Stimulated activated CD4-positive, alpha-beta T cell treated with anti-CD3 and anti-CD28 coated beads, Interleukin-4, amount 100 ng/mL, for 48 hours (primary cell): ENCODE measurements around the gene ANKH.

Source experiments
- DNase-seq, 2 donors: peaks; one replicate each; pipeline ENCODE4 v3.0.0-alpha.2; 2020; ENCODE audit warnings: low read depth in 2 of 2

Gene ANKH

DNA sequence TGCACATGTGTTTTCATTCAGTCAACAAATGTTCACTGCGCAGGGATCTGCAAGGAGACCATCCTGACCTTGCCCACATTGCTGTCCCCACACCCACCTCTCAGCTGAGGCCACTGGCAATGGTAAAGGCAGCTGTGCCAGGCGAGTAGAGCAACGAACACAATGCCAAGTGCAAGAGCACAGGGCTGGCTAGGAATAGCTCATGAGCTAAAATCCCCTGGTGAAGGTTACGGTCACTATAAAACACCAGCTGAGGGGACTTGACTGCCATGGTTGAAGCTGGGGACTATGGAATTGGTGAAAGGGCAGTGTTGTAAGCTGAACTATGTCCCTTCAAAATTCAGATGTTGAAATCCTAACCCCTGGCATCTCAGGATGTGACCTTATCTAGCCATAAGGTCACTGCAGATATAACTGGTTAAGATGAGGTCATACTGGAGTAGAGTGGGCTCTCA, 111.0 kb downstream of the ANKH start:
- DNase-seq = no peak

GRCh38 chr5:14759744-14760547, 111.6 kb downstream of the ANKH start:
- DNase-seq = no peak

- DNase-seq = no peak
Measured at GRCh38 chr5:14757850-14758249, 113.7 kb downstream of the ANKH start.

DNA sequence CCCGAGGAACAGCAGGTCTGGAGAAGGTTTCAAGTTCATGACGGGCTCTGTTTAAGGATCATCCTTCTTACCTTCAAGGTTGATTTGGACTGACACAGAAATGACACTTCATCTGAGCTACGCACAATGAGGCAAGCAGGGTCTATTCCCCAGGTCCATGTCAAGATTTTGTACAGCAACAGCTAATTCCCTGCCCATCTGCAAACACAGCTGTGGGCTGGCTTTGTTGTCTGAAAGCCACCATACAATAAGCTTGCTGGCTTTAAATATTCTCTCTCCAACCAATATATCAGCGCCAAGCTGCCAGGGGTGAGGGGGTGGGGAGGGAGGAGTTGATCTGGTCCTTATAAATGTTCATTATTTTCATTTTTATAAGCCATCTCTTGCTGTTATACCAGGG, 115.1 kb downstream of the ANKH start:
- no peak for DNase-seq

DNA sequence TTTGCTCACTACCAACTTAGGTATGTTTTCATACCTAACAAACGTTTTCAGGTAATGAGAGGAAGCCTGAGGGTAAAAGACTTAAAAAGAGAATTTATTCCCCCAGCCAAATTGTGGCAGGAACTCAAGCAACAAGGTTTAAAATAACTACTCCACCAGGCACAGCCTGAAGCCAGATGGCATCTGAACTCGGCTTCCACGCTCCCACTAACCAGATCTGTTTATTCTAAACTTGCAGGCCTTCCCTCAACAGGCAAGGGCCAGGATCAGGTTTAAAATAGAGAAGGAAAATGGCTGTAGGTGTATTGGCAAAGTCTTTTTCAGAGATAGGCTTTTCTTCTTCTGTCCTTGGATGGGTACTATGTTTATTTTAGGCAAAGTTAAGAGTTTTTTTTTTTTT, 117.6 kb downstream of the ANKH start:
- DNase-seq = no peak

DNA sequence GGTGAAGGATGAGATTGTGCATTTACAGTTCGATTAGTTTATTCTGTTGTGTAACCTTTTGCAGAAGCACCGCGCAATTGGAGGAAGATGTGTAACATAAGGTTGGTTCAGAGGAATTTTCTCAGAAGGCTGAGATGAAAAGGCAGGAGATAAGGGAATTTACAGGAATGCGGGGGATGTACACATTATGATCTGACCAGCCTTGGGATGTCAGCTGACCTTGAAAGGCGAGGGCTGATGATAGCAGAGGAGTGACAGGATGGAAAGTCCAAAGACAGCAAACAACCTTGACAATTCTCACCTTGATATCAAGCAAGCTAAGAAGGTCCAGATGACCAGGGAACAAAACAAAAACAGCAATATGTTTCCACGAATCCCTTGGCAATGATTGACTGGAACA, 118.3 kb downstream of the ANKH start:
- DNase-seq = no peak

DNA sequence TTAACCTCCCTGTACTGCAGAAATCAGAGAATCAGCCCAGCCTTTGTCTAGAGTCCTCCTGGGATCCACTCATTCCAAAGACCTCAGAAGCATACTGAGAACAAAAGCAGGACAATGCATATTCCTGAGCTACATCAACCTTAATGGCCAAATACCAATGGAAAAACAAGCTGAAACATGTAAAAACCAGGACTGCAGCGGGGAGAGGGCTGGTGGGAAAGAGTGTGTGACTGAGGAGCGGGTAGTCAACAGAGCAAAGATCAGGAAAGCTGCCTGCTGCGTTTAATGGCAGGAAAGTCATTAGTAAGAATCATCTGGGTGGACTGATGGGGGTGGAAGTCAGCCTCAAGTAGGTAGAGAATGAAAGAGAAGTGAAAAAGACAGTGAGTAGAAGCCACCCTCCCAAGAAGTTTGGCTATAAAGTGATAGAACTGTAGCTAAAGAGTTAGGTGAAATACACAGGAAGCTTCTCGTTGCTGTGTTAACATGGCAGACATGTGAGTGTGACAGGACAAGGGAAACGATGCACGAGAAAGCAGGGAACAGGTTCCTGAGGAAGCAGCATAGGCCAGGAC, 119.0 kb downstream of the ANKH start:
- no peak for DNase-seq

DNA sequence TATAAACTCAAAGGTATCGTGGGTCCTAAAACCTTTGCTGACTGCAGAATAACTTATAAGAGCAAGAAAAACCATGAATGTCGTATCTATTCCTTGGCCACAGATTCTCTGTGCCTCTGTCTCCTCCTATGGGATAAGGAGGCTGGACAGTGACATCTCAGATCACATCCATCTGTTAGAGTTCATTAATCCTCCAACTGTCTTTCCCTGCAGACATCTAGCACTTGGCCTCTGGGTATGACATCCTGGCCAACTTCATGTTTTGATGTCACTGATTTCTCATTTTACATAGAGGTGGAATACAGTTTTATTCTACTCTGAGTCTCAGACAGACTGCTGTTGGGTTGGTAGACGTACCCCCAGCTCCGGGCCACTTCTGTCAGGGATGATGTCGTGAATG, 120.9 kb downstream of the ANKH start:
- no peak for DNase-seq

DNA sequence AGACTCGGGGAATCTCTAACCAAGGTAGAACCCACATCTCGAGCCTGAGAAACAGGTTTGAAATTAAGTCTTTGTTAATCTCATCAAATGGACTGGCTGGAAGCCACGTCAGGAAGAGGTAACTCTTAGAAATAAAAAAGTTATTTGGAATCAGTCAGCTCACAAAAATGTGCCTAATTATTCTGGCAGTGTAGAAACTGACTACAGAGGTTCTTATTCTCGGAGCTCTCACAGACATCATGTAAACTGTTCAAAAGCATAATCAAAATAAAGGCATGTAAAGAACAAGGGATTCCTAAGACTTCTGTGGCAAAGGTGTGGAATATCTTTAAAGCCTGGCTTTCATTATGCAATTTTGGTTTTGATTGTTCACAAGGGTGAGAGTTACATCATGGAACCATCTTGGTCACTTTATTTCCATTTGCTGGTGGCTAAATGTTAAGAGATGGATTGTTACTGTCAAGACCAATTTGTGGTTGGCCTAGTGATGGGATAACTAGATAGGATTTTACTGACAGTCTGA, 121.9 kb downstream of the ANKH start:
- no peak for DNase-seq

- no peak for DNase-seq
Measured at GRCh38 chr5:14748180-14748900, 123.2 kb downstream of the ANKH start.

GRCh38 chr5:14745753-14746152, 125.8 kb downstream of the ANKH start:
- DNase-seq = no peak

GRCh38 chr5:14745188-14745563, 126.4 kb downstream of the ANKH start:
- DNase-seq = no peak

DNA sequence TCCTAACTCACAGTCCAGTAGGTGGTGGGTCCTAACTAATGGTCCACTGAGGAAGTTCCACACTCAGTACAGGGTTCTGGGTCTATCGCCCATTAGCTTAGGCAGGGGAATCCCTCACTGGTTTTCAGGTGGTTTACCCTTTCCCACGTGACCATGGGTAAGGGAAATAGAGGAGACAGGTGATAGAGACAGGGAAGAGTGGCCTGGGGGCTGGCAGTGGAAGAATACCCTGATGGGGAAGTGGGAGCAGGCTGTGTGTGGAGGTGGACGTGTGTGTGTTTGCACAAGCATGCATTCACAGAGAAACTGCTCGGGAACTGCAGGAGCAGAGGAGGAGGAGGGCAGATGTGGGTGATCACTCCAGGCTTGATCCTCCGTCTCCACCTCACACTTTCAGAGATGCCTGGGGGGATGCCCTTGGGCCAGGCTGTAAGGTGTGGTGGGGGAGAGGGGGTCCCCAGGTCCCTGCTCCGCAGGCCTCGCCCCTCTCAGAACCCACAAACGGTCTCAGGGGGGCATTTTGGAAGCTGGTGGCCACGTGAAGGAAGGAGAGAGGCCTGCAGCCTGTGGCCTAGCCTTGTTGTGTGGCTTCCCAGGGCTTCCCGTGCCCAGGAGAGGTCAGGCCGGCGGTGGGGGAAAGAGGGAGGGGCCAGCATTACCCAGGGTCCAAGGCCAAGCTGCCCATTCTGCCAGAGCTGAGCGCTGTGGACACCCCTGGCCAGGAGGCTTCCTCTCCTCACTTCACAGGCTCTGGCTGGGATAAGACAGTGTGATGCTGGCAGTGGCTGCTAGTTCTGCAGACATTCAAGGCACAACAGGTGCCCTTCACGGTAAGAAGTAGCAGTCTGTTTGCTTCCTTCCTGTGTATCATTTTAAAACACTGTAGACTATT, 127.0 kb downstream of the ANKH start:
- no peak for DNase-seq

DNA sequence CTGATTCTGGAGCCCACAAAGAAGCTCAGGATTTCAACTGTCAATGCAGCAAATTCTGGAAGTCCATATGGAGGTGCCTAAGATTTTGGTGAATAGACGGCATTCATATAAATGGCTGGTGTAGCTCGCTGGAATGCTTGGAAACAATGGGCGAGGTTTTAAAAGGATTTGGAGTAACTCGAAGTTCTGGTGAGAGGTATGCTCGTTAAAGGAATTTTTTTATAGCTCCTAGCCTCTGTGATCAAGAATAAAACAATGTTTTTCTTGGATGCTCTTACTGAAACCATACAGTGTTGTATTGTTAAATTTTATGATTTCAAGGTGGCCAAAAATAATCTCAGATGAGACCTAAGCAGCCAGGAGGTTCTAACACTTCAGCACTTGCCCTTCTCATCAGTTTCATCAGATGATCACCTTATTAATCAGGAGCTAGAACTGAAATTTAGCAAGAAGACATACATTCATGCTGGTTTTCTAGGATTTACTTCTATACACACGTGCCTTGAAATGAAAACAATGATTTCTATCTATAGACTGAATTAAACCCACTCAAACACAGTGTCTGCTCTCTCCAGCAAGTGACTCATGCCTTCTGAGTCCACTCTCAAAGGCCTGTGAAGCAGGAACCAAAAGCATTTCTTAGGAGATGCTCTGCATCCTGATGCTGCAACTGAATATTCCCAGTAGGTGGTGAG, 127.8 kb downstream of the ANKH start:
- no peak for DNase-seq

DNA sequence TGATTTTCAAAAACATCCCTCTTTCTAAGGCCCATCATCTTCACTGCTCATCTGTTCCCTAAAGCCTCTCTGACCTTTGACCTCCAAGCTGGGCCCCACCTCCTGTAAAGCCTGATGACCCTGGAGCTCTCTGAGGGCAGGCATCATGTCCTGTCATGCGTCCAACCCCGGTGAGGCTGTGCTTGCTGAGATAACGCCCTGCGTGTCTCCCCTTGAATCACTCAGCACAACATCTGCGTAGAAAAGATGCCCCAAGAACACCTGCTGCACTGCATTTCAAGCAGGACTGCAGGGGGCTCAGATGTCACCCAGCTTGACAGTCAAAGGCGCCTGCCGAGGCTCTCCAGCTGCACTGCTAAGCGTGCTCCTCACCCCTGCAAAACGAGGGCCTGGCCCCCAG, 129.1 kb downstream of the ANKH start:
- no peak for DNase-seq

DNA sequence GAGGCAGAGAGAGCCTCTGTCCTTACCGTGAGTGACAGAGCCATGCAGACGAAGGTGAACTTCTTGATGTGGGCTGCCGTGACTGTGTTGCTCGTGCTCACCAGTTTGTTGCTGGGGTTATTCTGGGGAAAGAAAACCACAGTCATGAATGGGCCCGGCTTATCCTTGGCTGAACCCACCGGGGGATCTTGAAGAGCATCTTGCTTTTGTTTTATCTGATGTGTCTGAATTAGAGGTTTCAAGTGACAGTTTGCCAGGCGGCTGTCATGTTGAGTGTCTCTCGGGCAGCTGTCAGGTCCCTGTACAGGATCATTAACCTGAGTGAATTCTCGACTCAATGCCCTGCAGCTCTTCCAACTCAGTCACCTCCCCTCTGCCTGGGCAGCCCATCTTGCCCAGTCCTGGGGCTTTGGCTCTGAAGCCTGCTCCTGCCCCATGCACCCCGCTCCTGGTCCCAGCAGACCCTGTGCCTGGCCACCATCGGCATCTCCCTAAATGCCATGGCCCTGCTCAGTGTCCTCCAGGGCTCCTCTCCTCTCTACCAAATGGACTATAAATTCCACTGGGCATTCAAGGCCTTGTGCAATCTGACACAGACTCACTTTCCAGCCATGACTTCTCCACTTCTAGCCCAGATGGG, 129.7 kb downstream of the ANKH start:
- no peak for DNase-seq

DNA sequence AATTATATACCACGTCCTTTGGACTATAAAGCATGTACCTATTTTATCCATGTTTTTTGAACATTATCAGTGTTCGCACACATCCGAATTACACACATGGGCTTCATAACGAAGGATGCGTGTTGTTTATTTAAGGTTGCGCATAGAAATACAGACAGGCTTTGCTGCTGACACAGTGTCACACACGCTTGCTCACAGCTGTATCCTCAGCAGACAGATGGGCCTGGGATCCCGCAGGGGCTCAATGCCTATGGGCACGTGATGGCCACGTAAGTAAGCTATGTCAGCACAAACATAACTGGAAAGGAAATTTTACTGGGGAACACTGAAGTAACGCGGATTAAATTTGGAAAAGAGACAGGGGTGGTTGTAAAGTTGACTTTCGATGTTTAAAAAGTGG, 130.4 kb downstream of the ANKH start:
- no peak for DNase-seq

DNA sequence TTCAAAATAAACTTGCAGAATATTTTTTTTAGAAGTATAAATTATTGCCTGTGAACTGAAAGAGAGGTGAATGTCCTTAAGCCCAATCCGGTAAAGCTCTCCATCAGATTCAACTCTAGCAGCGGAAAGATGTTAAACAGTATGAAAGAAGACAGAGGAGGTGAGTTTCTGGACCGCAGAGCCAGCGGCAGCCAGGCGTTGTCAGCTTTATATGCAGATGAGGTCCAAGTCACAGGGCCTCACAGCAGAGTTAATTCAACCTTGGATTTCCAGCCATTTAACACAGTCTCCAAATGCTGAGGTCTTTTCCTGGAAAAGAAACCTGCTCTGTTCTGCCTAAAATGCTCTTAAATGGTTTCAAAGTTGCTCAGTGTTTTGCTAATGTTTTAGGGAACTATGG, 131.6 kb downstream of the ANKH start:
- DNase-seq = no peak

- no peak for DNase-seq
Measured at GRCh38 chr5:14739538-14739937, 132.0 kb downstream of the ANKH start.

DNA sequence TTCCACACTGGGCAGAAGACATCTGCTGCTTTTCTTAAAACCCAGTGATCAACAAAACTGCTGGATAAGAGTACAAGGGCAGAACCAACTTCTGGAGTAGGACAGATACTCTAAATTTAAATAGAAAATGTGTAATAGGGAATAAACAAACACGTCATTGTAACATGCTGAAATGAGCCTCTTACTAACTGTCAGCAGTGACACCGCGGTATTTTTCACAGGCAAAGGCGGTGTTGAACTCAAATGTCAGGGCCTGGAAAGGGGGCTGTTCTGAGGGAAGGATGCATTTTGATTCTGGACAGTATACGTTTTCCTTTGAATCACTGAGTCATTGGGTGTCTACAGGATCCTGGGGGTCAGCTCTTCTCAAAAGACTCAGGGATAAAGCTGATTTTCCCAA, 133.5 kb downstream of the ANKH start:
- DNase-seq = no peak

DNA sequence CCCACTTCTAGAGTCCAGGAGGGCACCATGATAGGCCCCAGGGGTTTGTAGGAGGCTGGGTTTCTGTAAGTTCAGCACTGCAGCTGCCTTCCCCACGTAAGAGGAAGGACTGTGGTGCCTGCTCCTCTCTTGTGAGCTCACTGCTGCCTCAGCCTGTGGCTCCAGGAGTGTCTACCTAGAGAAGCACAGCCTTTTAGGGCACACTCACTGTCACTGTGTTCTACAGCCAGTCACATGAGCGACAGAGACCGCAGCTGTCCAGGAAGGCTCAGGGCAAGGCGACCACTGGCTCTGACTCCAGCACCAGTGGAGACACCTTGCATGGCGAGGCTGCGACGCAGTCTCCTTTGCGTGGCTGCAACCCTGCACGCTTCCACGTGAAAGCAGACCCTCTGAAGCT, 134.3 kb downstream of the ANKH start:
- no peak for DNase-seq
